GM21723 (cell line): ENCODE results near the gene PLA2G2C.

Experiments used
- ATAC-seq: cut with Tn5 transposase; IDR thresholded peaks from one replicate; pipeline ENCODE4 v1.9.1; 2021; ENCODE audit warnings: mild to moderate bottlenecking, moderate library complexity; ENCODE audit not compliant: unreplicated experiment

Gene PLA2G2C

GRCh38 chr1:20158358-20159070 is 27.8 kb downstream of the PLA2G2C start:
- ATAC-seq, result no peak

DNA sequence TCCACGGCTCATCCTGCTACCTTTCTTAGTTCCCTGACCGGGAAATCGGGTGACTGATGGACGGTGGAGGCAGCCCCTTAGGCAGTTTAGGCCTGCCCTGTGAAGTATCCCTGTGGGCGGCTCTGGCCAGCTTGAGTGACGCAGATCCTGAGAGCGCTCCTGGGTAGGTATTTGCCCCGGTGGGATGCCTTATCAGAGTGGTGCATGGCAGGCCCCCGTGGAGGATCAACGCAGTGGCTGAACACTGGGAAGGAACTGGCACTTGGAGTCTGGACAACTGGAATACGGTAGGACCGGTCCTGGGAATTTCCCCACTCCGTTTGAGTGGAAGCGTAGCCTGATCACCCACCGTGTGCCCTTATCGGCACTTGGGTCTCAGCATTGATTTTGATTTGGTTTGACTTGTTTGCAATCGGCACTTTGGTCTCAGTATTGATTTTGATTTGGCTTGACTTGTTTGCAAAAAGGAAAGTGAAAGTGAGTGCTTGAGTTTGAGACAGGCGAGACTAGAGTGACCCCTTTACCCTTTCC is 32.0 kb downstream of the PLA2G2C start:
- ATAC-seq, result no peak

GRCh38 chr1:20153000-20153418 is 33.3 kb downstream of the PLA2G2C start:
- no peak for ATAC-seq

- no peak for ATAC-seq
Observed at GRCh38 chr1:20152599-20152930, 33.8 kb downstream of the PLA2G2C start.

- ATAC-seq, result peak; percentile 70
Observed at GRCh38 chr1:20151906-20152598, 34.3 kb downstream of the PLA2G2C start.

- ATAC-seq, result no peak
Observed at GRCh38 chr1:20150969-20151368, 35.3 kb downstream of the PLA2G2C start.

GRCh38 chr1:20150326-20150705 is 36.0 kb downstream of the PLA2G2C start:
- ATAC-seq, result no peak

DNA sequence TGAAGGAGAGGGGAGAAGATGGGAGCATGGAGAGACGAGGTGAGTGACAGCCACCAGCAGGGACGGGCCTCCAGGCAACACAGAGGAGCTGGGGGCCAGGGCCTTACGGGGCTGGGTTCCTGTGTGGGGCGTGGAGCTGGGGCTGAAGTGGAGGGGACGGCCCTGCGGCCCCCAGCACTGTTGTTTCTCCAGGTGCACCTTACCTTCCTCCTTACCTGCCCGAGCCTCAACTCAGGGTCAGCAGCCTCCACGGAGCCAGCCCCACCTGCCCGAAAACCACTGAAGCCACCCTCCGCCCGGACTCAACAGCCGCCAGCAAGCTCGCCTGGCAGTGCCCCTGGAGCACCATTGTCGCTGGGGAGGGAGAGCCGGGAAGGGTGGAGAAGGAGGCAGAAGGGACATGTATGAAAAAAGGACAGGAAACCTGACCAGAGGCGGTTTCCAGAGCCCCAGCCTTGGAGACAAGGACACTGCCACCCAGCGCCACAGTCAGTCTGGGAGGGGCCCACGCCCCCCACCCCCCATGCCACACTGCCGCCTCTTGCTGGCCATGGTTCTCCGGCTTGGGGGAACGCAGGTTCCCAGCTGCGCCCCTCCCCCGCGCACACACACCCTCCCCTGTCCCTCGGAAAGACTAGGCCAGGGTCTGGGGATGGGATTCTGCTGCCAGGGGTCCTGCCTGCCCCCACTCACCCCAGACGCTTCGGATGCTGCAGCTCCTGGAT is 36.6 kb downstream of the PLA2G2C start:
- no peak for ATAC-seq

- no peak for ATAC-seq
Observed at GRCh38 chr1:20148571-20149500, 37.5 kb downstream of the PLA2G2C start.

- ATAC-seq, result no peak
Observed at GRCh38 chr1:20147846-20148570, 38.3 kb downstream of the PLA2G2C start.

- no peak for ATAC-seq
Observed at GRCh38 chr1:20143734-20144565, 42.4 kb downstream of the PLA2G2C start.

GRCh38 chr1:20143318-20143717 is 43.0 kb downstream of the PLA2G2C start:
- ATAC-seq, result no peak

- no peak for ATAC-seq
Observed at GRCh38 chr1:20142001-20142710, 44.2 kb downstream of the PLA2G2C start.

GRCh38 chr1:20141466-20141865 is 44.9 kb downstream of the PLA2G2C start:
- ATAC-seq, result no peak

DNA sequence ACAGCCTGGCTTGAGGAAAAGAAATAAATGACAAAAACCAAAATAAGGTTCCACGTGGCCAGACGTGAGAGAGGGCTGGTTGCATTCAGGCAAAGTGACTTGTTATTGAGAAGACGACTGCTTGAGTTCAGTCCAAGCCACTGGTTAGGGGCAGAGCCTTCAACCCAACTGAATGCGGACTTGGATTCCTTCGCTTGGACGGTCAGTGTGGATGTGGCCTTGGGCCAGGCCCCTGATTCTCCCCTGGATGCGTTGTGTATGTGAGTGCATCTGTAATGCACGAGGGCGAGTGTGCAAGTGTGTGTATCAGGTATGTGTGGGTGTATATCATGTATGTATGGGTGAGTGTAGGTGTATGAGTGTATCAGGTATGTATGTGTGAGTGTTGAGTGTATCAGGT is 45.3 kb downstream of the PLA2G2C start:
- no peak for ATAC-seq

GRCh38 chr1:20139776-20140612 is 46.3 kb downstream of the PLA2G2C start:
- no peak for ATAC-seq

GRCh38 chr1:20138961-20139550 is 47.3 kb downstream of the PLA2G2C start, which contains the start of gene PLA2G2F:
Gene PLA2G2F (plus strand): TSS chr1:20139323. CDS start chr1:20139428, 105 bp downstream.
- no peak for ATAC-seq
